Suprapubic skin (tissue), 3 donors: ENCODE results near the gene KCTD14.
"Not testable (repeated sequence)": the region's sequence is repeated elsewhere in the genome, so short reads cannot be mapped to it uniquely, and the experiment has no call there.

ENCODE experiments used
- POLR2A ChIP-seq, 2 donors: fragments of 450-650 bp; IDR thresholded peaks; one replicate each; pipeline ENCODE4 v1.6.1; 2017; ENCODE audit warnings: antibody characterized with exemption in 2 of 2, mild to moderate bottlenecking in 2 of 2, moderate library complexity in 2 of 2
- TF ChIP-seq, protein P1 (sequence below), 2 donors: fragments of 200-600 bp in 1 of 2; fragments of 450-650 bp in 1 of 2; sonication (generic) in 1 of 2; IDR thresholded peaks; one replicate each; pipeline ENCODE4 v1.5.1; 2016 to 2019; ENCODE audit warnings: antibody characterized with exemption in 2 of 2, mild to moderate bottlenecking in 1 of 2, moderate library complexity in 1 of 2

DNA sequence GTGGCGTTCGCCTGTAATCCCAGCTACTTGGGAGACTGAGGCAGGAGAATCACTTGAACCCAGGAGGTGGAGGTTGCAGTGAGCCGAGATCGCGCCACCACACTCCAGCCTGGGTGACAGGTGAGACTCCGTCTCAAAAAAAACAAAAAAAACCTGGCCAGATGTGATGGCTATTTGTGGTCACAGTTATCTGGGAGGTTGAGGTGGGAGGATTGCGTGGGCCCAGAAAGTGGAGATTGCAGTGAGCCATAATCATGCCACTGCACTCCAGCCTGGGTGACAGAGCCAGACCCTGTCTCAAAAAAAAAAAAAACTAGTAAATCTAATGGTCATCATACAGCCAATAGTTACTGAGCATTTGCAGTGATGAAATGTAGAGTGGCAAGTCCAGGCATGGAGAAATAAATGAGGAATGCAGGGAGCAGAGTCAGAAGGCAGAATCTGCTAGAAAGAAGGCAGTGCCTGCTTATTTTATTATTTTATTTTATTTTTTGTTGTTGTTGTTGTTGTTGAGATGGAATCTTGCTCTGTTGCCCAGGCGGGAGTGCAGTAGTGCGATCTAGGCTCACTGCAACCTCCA lies 36.8 kb upstream of the KCTD14 start:
- not testable (repeated sequence) for TF ChIP-seq POLR2A (IDR thresholded peaks at IDR 0.05)
- TF ChIP-seq, protein P1, sequence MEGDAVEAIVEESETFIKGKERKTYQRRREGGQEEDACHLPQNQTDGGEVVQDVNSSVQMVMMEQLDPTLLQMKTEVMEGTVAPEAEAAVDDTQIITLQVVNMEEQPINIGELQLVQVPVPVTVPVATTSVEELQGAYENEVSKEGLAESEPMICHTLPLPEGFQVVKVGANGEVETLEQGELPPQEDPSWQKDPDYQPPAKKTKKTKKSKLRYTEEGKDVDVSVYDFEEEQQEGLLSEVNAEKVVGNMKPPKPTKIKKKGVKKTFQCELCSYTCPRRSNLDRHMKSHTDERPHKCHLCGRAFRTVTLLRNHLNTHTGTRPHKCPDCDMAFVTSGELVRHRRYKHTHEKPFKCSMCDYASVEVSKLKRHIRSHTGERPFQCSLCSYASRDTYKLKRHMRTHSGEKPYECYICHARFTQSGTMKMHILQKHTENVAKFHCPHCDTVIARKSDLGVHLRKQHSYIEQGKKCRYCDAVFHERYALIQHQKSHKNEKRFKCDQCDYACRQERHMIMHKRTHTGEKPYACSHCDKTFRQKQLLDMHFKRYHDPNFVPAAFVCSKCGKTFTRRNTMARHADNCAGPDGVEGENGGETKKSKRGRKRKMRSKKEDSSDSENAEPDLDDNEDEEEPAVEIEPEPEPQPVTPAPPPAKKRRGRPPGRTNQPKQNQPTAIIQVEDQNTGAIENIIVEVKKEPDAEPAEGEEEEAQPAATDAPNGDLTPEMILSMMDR (IDR thresholded peaks at IDR 0.05): not testable (repeated sequence)
